ENCODE results near the gene SUMO3. TPM values are rescaled to one million over a fixed set of nuclear protein-coding genes. Genes with fewer than 3 reads are reported as not detected.
A peak's percentile ranks its signal among the peaks of the same experiment; 100 is the strongest.

The SUMO3 gene
- total RNA-seq, 6 experiments from 2014 or later = 33.4 to 41.2 (median 36.6) TPM

- Histone ChIP-seq H3K27ac (no peak overlapping the region), H3K9me3 (no peaks in the 10 kb centered on the region), H3K36me3 (no peaks in the 10 kb centered on the region), H3K27me3 (no peaks in the 10 kb centered on the region), H3K4me1 (no peaks in the 10 kb centered on the region), H3K4me3 (no peak overlapping the region)
- ATAC-seq (no peak), DNase-seq (peak in 1 of 3 donors; percentile 22)
- TF ChIP-seq CTCF (IDR thresholded peaks at IDR 0.05) (no peak), POLR2A (IDR thresholded peaks at IDR 0.05) (no peak)
- WGBS (ENCODE audit: insufficient coverage, low coverage, low lambda C conversion rate, missing lambda C conversion rate) = 75% methylated on average over 4 of the region's 9 CpGs
- intact Hi-C loops (cut with DNase I) = no loop called here
These were observed 21.1 kb upstream of the SUMO3 start for GRCh38 chr21:44838951-44839350.

- Histone ChIP-seq H3K4me1 (no peaks in the 10 kb centered on the region), H3K4me3 (no peak overlapping the region), H3K27me3 (no peaks in the 10 kb centered on the region), H3K27ac (no peak overlapping the region), H3K9me3 (no peaks in the 10 kb centered on the region), H3K36me3 (no peaks in the 10 kb centered on the region)
- ATAC-seq (peak in 1 of 4 donors; percentile 7), DNase-seq (peak in 1 of 3 donors; percentile 48)
- 62% methylated on average over 7 of the region's 30 CpGs for WGBS (ENCODE audit: insufficient coverage, low coverage, low lambda C conversion rate, missing lambda C conversion rate)
- intact Hi-C loops (cut with DNase I) = no loop called here
- TF ChIP-seq POLR2A (IDR thresholded peaks at IDR 0.05) = no peak
- no peak for TF ChIP-seq CTCF (IDR thresholded peaks at IDR 0.05)
These were observed 20.4 kb upstream of the SUMO3 start for GRCh38 chr21:44838039-44838895.

- Histone ChIP-seq H3K4me1 (no peaks in the 10 kb centered on the region), H3K4me3 (no peak overlapping the region), H3K27me3 (no peaks in the 10 kb centered on the region), H3K27ac (no peak overlapping the region), H3K9me3 (no peaks in the 10 kb centered on the region), H3K36me3 (no peaks in the 10 kb centered on the region)
- intact Hi-C loops (cut with DNase I) = no loop called here
- ATAC-seq (no peak), DNase-seq (peak in 1 of 3 donors; percentile 47)
- TF ChIP-seq POLR2A (IDR thresholded peaks at IDR 0.05) (no peak), CTCF (IDR thresholded peaks at IDR 0.05) (no peak)
- WGBS (ENCODE audit: insufficient coverage, low coverage, low lambda C conversion rate, missing lambda C conversion rate) = 80% methylated on average over 2 of the region's 13 CpGs
These were observed 19.7 kb upstream of the SUMO3 start for GRCh38 chr21:44837537-44837936.

- TF ChIP-seq POLR2A (IDR thresholded peaks at IDR 0.05) (no peak), CTCF (IDR thresholded peaks at IDR 0.05) (no peak)
- no peak overlapping the region for H3K27ac ChIP-seq
- DNase-seq = peak in 1 of 3 donors; percentile 46
- H3K4me3 ChIP-seq = no peak overlapping the region
- H3K4me1 ChIP-seq = no peaks in the 10 kb centered on the region
- ATAC-seq = peak in 1 of 4 donors; percentile 26
- intact Hi-C loops (cut with DNase I) = no loop called here
- WGBS (ENCODE audit: insufficient coverage, low coverage, low lambda C conversion rate, missing lambda C conversion rate) = 83% methylated on average over 6 of the region's 37 CpGs
- H3K9me3 ChIP-seq = no peaks in the 10 kb centered on the region
- no peaks in the 10 kb centered on the region for H3K36me3 ChIP-seq
- H3K27me3 ChIP-seq = no peaks in the 10 kb centered on the region
These were observed 19.0 kb upstream of the SUMO3 start for GRCh38 chr21:44836666-44837471.
